Thymus (tissue), 11 donors: ENCODE results near the gene ABL2. TPM values are rescaled to one million over a fixed set of nuclear protein-coding genes. Genes with fewer than 3 reads are reported as not detected.

Experiments
- DNase-seq, 9 donors: peaks; one replicate each; pipeline ENCODE4 v3.0.0-alpha.2; 2013; ENCODE audit warnings: low spot score in 9 of 9, low read depth in 6 of 9, missing footprints in 1 of 9
- H3K27ac ChIP-seq, 2 donors: one replicate each; pipeline ENCODE4 v1.5.1; 2013; ENCODE audit warnings: control low read depth in 1 of 2, low read depth in 1 of 2, low read length in 1 of 2, mild to moderate bottlenecking in 1 of 2, moderate library complexity in 1 of 2
- H3K27me3 ChIP-seq, 2 donors: one replicate each; pipeline ENCODE4 v1.5.1; 2013; ENCODE audit warnings: low read length in 1 of 2; ENCODE audit not compliant: control insufficient read depth in 2 of 2, insufficient read depth in 1 of 2
- H3K36me3 ChIP-seq, 2 donors: one replicate each; pipeline ENCODE4 v1.5.1; 2013; ENCODE audit warnings: low read length in 1 of 2, mild to moderate bottlenecking in 1 of 2, moderate library complexity in 1 of 2; ENCODE audit not compliant: control insufficient read depth in 2 of 2, insufficient read depth in 2 of 2
- H3K4me1 ChIP-seq, 2 donors: one replicate each; pipeline ENCODE4 v1.5.1; 2013; ENCODE audit warnings: low read length in 2 of 2; ENCODE audit not compliant: control insufficient read depth in 2 of 2, insufficient read depth in 2 of 2
- H3K4me3 ChIP-seq, 2 donors: one replicate each; pipeline ENCODE4 v1.5.1; 2013; ENCODE audit warnings: low read length in 2 of 2, control low read depth in 1 of 2, mild to moderate bottlenecking in 1 of 2
- H3K9me3 ChIP-seq, 2 donors: one replicate each; pipeline ENCODE4 v1.5.1; 2013; ENCODE audit warnings: low read length in 1 of 2, mild to moderate bottlenecking in 1 of 2; ENCODE audit not compliant: control insufficient read depth in 2 of 2, insufficient read depth in 1 of 2
- WGBS: extraction: QIAGEN DNeasy Blood & Tissue Kit; methylation state at CpG from one replicate; pipeline ENCODE4 v1.1.7; 2013; 5-methylcytosine and 5-hydroxymethylcytosine counted together
- polyA plus RNA-seq: library from polyadenylated mRNA; stranded (reverse); fragments of 200-250 nt; gene quantifications from one replicate; pipeline ENCODE4 v1.2.3, GENCODE V29; 2013
- total RNA-seq: library from RNA; stranded (reverse); fragments of 120-200 nt; gene quantifications from one replicate; pipeline ENCODE4 v1.2.4, GENCODE V29; 2013
- donor health status: healthy.

ABL2 gene
- total and polyA plus RNA-seq, 2 donors, result 3.5 to 3.6 TPM

DNA sequence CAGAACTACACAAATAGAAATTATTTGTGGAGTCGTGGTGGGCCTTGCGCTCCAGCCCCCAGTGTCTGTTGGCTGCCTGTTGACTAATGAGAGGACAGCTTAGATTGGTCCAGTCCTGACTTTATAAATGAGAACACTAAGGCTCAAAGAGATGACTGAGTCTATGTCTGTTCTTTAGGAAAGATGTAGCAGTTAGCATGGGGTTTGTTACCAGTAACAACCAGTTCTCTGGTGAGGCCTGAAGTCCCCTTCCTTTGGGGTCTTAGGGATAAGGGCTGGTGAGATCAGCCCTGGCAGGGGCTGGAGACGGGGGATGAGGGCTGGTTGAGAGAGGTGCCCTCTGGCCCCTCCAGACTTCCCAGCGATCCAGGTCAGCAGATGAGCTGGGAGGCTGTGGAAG, 138.6 kb downstream of the ABL2 start:
- DNase-seq, result no peak
- no peaks in the 10 kb centered on the region for H3K4me1 ChIP-seq

DNA sequence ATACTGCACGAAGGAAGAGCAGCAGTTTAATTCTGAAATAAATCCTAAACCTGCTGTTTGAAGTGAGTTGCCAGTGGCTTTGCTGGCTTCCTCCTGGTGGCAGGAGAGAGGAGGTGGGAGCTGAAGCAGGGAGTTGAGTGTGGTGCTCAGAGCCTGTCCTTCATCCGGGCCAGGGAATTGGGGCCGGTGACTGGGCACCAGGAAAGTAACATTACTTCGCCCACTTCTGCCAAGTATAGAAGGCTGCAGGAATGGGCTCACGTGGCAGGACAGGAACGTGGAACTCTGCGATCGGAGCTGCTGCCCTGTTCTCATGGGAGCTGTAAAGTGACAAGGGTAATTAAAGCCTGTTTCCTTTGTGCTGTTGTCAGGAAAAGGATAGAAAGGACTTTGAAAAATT, 139.0 kb downstream of the ABL2 start:
- H3K4me1 ChIP-seq, result no peaks in the 10 kb centered on the region
- H3K9me3 ChIP-seq, result peaks cover 0 to 3% of the 10 kb centered on the region in 2 donors
- WGBS, result 97% methylated on average over 8 of the region's 8 CpGs
- no peak overlapping the region for H3K4me3 ChIP-seq
- no peak overlapping the region for H3K27ac ChIP-seq
- peaks cover 59 to 67% of the 10 kb centered on the region in 2 donors for H3K36me3 ChIP-seq
- H3K27me3 ChIP-seq, result no peaks in the 10 kb centered on the region
- DNase-seq, result no peak

More for the DNA sequence above, 138.6 kb downstream of the ABL2 start:
- Histone ChIP-seq H3K27ac (no peak overlapping the region), H3K36me3 (peaks cover 58 to 67% of the 10 kb centered on the region in 2 donors), H3K4me3 (no peak overlapping the region), H3K27me3 (no peaks in the 10 kb centered on the region), H3K9me3 (peaks cover 0 to 3% of the 10 kb centered on the region in 2 donors)
- 98% methylated on average over 4 of the region's 4 CpGs for WGBS

DNA sequence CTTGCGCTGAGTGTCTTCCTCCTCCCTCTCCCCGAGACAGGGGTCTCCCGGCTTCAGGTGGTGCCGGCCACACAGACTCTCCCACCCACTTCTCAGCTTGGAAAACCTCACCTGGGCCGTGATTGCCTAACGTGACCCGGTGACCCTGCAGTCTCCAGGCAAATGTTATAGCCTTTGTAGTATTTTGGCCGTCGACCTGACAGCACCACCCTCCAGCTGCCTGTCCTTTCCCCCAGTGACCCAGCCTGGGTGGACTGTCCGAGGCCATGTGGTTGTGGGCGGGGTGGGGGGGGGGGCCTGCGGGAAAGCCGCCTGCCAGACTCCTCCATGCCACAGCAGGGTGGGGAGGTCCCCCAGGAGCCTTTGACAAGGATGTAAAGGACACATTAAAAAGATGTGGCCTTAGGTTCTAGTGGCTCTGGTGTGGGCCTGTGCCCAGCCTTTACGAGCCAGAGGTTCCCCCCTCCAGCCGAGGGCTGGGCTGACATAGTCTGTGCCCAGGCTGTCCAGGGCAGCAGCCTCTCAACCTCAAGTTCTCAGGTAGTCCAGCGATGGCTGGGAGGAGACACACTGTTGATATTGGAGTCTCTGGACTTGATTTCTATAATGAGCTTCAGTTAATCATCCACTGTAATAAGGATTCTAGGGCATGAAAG, 139.5 kb downstream of the ABL2 start:
- Histone ChIP-seq H3K4me3 (no peak overlapping the region), H3K27me3 (no peaks in the 10 kb centered on the region), H3K4me1 (no peaks in the 10 kb centered on the region), H3K9me3 (peaks cover 0 to 3% of the 10 kb centered on the region in 2 donors), H3K27ac (no peak overlapping the region), H3K36me3 (peaks cover 56 to 63% of the 10 kb centered on the region in 2 donors)
- DNase-seq, result no peak
- WGBS, result 96% methylated on average over 16 of the region's 16 CpGs

DNA sequence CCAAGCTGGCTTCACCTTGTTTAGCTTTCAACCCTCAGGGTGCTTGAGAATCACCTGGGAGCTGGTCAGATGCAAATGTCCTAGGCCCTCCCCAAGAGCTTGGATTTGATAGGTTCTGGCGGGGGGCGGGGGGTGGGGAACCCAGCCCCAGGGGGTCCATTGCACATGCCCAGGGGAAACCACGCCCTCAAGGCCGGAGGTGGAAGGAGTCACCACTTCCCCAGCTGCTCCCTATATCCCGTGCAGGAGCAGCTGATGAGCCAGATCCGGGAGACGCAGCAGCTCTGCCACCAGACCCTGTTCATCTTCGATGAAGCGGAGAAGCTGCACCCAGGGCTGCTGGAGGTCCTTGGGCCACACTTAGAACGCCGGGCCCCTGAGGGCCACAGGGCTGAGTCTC, 141.8 kb downstream of the ABL2 start:
- H3K4me1 ChIP-seq, result peaks cover 0 to 5% of the 10 kb centered on the region in 2 donors
- H3K9me3 ChIP-seq, result peaks cover 0 to 3% of the 10 kb centered on the region in 2 donors
- H3K27me3 ChIP-seq, result no peaks in the 10 kb centered on the region
- peaks cover 40 to 41% of the 10 kb centered on the region in 2 donors for H3K36me3 ChIP-seq
- no peak for DNase-seq
- 91% methylated on average over 11 of the region's 11 CpGs for WGBS
- H3K4me3 ChIP-seq, result no peak overlapping the region
- no peak overlapping the region for H3K27ac ChIP-seq

DNA sequence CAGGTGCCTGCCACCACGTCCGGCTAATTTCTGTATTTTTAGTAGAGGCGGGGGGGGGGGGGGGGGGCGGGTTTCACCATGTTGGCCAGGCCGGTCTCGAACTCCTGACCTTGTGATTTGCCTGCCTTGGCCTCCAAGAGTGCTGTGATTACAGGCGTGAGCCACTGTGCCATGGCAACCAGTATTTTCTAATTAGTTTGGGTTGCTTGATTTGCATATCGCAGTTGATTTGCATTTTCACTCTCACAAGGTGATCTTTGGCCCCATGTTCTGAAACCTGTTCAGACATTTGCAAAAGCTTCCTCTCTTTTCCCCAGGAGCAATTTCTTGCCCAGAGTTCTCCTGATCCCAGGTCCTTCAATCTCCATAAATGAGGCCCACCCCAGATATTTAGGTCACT, 145.9 kb downstream of the ABL2 start:
- WGBS, result 98% methylated on average over 8 of the region's 8 CpGs
- Histone ChIP-seq H3K4me1 (peaks cover 0 to 18% of the 10 kb centered on the region in 2 donors), H3K36me3 (peaks cover 14 to 18% of the 10 kb centered on the region in 2 donors), H3K9me3 (no peaks in the 10 kb centered on the region), H3K27me3 (no peaks in the 10 kb centered on the region), H3K27ac (no peak overlapping the region), H3K4me3 (no peak overlapping the region)
- DNase-seq, result no peak

DNA sequence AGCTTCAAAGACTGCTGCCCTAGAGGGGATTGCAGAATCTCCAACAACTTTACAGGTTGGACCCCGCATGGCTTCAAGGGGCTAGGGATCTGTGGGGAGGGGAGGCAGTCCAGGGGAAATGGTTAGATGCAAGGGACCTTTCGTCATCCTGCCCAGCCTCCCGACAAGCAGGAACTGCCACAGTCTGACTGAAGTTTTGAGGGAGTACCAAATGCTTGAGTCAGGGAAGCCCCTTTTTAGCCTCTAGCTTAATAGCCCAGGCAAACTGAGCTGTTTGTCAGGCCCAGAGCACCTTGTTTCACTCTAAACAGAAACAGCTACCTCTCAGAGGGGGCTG, 146.5 kb downstream of the ABL2 start:
- peaks cover 0 to 18% of the 10 kb centered on the region in 2 donors for H3K4me1 ChIP-seq
- peaks cover 14 to 15% of the 10 kb centered on the region in 2 donors for H3K36me3 ChIP-seq
- no peaks in the 10 kb centered on the region for H3K9me3 ChIP-seq
- 9% methylated on average over 3 of the region's 3 CpGs for WGBS
- no peak overlapping the region for H3K27ac ChIP-seq
- peak overlapping the region; percentile 70 to 87 for H3K4me3 ChIP-seq
- no peaks in the 10 kb centered on the region for H3K27me3 ChIP-seq
- peak in 2 of 9 donors; percentile 8 to 43 for DNase-seq

DNA sequence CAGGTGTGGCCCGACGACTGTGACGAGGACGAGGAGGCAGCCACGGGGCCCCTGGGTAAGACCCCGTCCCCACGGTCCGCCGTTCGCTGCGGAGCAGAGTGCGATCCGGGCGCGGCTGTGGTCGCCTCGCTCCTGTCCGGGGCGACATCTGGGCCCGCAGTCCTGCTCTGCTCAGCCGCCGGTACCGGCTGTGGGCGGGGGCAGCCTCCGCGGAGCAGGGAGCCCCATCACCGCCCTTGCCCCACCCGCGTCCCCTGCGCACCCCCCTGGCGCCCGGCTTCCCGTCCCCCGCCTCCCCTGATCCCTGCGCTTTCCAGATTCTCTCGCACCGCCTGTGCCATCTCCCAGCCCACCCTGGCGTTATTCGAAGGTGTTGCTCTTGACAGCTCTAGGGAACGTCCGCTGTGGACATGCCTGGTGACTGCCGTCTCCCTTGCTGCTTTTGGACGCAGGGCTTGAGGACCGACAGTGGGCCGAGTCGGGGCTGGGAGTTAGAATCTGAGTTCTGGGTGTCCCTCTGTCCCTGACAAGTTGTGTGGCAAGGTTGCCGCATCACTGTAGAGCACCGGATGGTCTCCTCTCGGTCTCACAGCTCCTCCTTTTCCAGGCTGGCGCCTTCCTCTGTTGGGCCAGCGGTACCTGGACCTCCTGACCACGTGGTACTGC, 147.0 kb downstream of the ABL2 start:
- peaks cover 0 to 18% of the 10 kb centered on the region in 2 donors for H3K4me1 ChIP-seq
- peak overlapping the region; percentile 69 to 86 for H3K27ac ChIP-seq
- H3K4me3 ChIP-seq, result peak overlapping the region; percentile 70 to 87
- H3K9me3 ChIP-seq, result no peaks in the 10 kb centered on the region
- peaks cover 13 to 14% of the 10 kb centered on the region in 2 donors for H3K36me3 ChIP-seq
- WGBS, result under 1% methylated on average over 52 of the region's 52 CpGs
- DNase-seq, result peak in 3 of 9 donors; percentile 21 to 42 (median 23)
- no peaks in the 10 kb centered on the region for H3K27me3 ChIP-seq

DNA sequence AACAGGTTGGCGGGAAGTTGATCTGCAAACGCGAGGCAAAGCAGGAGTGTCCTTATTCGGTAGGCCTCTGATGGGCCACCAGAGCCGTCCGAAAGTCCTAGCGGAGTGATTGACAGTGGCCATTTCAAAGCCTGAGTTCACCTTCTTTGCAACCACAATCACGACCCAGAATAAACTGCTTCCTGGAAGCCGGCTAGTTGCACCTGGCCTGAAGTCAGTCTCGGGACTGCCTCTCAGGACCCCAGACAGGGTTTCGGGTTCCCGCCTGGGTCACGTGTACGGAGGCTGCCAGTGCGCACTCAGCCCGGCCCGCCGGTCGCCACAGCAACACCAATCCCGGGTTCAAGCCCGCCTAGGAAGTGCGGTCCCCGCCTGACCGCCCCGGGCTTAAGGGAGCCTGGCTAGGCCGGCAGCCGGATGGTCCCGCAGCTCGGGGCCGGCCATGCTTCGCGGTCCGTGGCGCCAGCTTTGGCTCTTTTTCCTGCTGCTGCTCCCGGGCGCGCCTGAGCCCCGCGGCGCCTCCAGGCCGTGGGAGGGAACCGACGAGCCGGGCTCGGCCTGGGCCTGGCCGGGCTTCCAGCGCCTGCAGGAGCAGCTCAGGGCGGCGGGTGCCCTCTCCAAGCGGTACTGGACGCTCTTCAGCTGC, 147.7 kb downstream of the ABL2 start, which contains the start of gene TOR3A:
Gene TOR3A (plus strand): TSS at position 384 of the 646 bp plus-strand sequence. CDS start 59 bp downstream, at position 443.
- DNase-seq, result peak in 8 of 9 donors; percentile 58 to 86 (median 68)
- Histone ChIP-seq H3K36me3 (peaks cover 9 to 10% of the 10 kb centered on the region in 2 donors), H3K4me1 (peaks cover 0 to 18% of the 10 kb centered on the region in 2 donors), H3K9me3 (no peaks in the 10 kb centered on the region), H3K27ac (peak within 1 kb of the TSS; percentile 69 to 86), H3K27me3 (no peaks in the 10 kb centered on the region), H3K4me3 (peak within 1 kb of the TSS; percentile 70 to 87)
- under 1% methylated on average over 51 of the region's 51 CpGs for WGBS
